Epithelial cell of prostate (primary cell): ENCODE results near the gene MRAP2.
"Not testable (repeated sequence)": the region's sequence is repeated elsewhere in the genome, so short reads cannot be mapped to it uniquely, and the experiment has no call there.

ENCODE experiments used
- DNase-seq: peaks from one replicate; pipeline ENCODE4 v3.0.0-alpha.2; 2011; ENCODE audit warnings: low read depth, low spot score
- H3K27ac ChIP-seq: fragments of 450-650 bp; 2 replicates; pipeline ENCODE4 v1.5.1; 2017; ENCODE audit warnings: mild to moderate bottlenecking

The MRAP2 gene

GRCh38 chr6:84114933-84115594, 81.5 kb downstream of the MRAP2 start:
- H3K27ac ChIP-seq, DNase-seq: not testable (repeated sequence)

DNA sequence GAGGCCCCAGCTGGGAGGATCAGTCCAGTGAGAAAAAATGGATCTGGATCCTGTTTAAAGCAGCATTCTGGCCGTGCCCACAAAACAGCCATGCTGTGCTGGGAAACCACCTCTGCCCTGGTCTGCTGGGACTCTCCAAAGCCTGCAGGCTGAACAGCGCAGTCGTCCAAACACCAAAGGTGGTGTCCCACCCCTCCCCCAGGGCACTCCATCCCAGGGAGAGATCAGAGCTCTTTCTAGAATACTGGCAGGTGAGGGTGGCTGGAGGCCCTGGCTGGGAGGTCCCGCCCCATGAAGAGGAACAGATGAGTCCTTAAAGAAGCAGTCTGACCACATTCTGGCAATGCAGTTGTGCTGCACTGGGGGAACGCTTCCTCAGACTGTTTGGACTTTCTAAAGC, 84.6 kb downstream of the MRAP2 start:
- no peak overlapping the region for H3K27ac ChIP-seq

GRCh38 chr6:84119277-84119676, 85.7 kb downstream of the MRAP2 start:
- no peak overlapping the region for H3K27ac ChIP-seq
- no peak for DNase-seq

More for the DNA sequence above, 84.6 kb downstream of the MRAP2 start:
- no peak for DNase-seq

- H3K27ac ChIP-seq = no peak overlapping the region
- no peak for DNase-seq
These were observed 89.6 kb downstream of the MRAP2 start for GRCh38 chr6:84123186-84123585.

- not testable (repeated sequence) for DNase-seq, H3K27ac ChIP-seq
These were observed 96.0 kb downstream of the MRAP2 start for GRCh38 chr6:84129588-84129987.

- H3K27ac ChIP-seq, DNase-seq: not testable (repeated sequence)
These were observed 99.8 kb downstream of the MRAP2 start for GRCh38 chr6:84133385-84133784.

DNA sequence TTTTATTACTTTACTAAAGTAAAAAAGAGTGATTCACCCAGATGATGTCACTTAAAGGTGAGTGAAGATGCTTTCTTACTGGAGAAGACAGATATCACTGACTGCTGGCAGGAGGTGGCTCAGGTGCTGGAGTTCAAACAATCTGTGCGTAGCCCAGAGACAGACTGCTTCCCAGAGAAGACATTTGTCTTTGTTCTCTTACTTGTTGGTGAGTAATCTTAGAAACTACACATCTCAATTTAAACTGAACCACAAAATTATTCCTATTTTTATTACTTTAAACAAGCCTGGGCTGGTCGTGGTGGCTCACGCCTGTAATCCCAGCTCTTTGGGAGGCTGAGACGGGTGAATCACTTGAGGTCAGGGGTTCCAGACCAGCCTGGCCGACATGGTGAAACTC, 101.7 kb downstream of the MRAP2 start:
- peak; percentile 52 for DNase-seq
- H3K27ac ChIP-seq = peak overlapping the region; percentile 25

DNA sequence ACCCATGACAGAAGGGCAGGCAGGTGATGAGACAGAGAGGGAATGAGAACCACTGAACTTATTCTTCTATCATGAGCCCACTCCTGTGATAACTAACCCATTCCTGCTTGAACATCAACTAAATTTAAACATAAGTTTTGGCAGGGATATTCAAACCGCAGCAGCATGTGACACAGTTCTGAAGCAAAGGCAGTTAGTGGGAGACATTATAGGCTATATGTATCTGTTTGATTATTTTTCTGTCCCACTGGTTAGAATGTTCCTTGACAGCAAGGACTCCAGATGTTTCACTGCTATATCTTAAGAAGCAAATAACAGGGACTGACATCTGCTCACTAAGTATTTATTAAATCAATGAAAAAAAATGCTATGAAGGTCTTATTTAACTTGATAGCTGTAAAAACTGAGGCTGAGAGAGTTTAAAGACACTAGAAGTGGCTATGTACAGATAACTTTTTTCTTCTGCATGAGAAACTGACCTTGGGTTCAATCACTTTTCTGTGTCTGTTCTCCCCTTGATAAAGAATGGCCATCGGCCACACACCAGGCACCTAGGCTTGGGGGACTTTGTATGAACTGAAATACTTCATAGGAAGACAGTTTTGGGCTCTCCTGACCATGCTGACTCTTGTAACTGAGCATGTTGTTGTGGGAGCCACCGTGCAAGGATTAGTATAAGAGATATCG, 102.9 kb downstream of the MRAP2 start:
- DNase-seq = no peak
- H3K27ac ChIP-seq = no peak overlapping the region

DNA sequence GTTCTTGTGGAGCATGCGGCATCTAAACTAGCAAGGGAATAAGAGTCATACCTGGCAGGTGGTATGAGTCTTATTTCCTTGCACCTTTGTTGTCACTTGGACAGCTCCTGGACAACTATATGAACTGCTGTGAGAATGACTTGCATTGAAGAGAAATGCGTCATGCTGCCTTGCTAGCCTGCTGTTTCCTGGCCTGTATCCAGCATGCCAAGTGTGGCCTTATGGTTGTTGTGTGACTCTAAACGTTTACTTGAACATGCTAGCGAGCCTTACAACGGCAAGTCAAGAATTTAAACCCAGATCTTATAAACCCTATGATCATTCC, 103.4 kb downstream of the MRAP2 start:
- no peak for DNase-seq
- no peak overlapping the region for H3K27ac ChIP-seq

- DNase-seq = no peak
- H3K27ac ChIP-seq = no peak overlapping the region
These were observed 104.5 kb downstream of the MRAP2 start for GRCh38 chr6:84137989-84138575.

DNA sequence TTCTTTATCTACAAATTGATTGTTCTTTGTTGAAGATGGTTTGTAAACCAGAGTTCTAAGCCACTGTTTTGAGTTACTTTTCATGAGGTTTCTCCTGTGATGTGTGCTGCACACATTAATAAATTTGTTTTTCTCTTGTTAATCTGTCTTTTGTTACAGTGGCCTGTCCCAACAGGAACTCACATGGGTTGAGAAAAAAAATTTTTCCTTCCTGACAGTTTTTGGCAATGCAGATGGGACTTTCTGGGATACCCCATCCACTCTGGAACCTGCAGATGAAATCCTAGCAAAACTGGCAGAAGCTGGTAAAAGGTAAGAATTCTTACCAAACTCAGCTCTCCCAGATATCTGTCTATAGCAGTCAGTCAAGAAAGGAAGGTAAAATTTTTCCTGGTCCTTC, 105.7 kb downstream of the MRAP2 start:
- DNase-seq = no peak
- no peak overlapping the region for H3K27ac ChIP-seq
